ENCODE results near the gene SKIL.
A peak's percentile ranks its signal among the peaks of the same experiment; 100 is the strongest.

The SKIL gene

GRCh38 chr3:170359178-170359704 is 1.7 kb downstream of the SKIL start:
- H3K4me1 ChIP-seq (ENCODE audit: insufficient read depth, low read length): peaks cover 31% of the 10 kb centered on the region
- H3K9ac ChIP-seq (ENCODE audit: low read depth, low read length): peak overlapping the region; percentile 88
- peaks cover 15% of the 10 kb centered on the region; the same call in 1 of the 2 replicates for H3K36me3 ChIP-seq (ENCODE audit: insufficient read depth, low read length)
- no peaks in the 10 kb centered on the region for H3K9me3 ChIP-seq (ENCODE audit: control insufficient read depth, insufficient read depth, low read length)

GRCh38 chr3:170360466-170360865 is 3.0 kb downstream of the SKIL start:
- peak overlapping the region; percentile 21; the same call in 1 of the 2 replicates for H3K9ac ChIP-seq (ENCODE audit: low read depth, low read length)
- peaks cover 15% of the 10 kb centered on the region; the same call in 1 of the 2 replicates for H3K36me3 ChIP-seq (ENCODE audit: insufficient read depth, low read length)
- peaks cover 23% of the 10 kb centered on the region for H3K4me1 ChIP-seq (ENCODE audit: insufficient read depth, low read length)
- H3K9me3 ChIP-seq (ENCODE audit: control insufficient read depth, insufficient read depth, low read length): no peaks in the 10 kb centered on the region

DNA sequence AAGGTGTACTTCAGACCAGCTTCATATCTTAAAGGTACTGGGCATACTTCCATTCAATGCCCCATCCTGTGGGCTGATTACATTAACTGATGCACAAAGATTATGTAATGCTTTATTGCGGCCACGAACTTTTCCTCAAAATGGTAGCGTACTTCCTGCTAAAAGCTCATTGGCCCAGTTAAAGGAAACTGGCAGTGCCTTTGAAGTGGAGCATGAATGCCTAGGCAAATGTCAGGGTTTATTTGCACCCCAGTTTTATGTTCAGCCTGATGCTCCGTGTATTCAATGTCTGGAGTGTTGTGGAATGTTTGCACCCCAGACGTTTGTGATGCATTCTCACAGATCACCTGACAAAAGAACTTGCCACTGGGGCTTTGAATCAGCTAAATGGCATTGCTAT is 3.4 kb downstream of the SKIL start:
- peaks cover 20% of the 10 kb centered on the region; the same call in 1 of the 2 replicates for H3K4me1 ChIP-seq (ENCODE audit: insufficient read depth, low read length)
- H3K9ac ChIP-seq (ENCODE audit: low read depth, low read length): peak overlapping the region; percentile 21; the same call in 1 of the 2 replicates
- H3K36me3 ChIP-seq (ENCODE audit: insufficient read depth, low read length): peaks cover 15% of the 10 kb centered on the region; the same call in 1 of the 2 replicates
- H3K9me3 ChIP-seq (ENCODE audit: control insufficient read depth, insufficient read depth, low read length): no peaks in the 10 kb centered on the region

DNA sequence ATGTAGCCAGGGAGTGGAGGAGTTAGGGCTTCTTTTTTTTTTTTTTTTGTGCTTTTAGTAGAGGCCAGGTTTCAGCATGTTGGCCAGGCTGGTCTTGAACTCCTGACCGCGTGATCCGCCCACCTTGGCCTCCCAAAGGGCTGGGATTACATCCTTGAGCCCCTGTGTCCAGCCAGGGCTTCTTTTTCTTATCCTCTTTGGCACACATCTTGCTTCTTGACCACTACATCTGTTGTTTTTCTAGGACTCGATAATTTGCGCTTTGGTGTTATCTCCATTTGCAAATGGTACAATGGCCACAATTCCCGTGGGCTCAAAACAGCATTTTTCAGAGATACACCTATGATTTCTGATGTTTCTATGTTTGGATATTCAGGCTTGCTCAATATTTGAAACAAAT is 4.2 kb downstream of the SKIL start:
- H3K9ac ChIP-seq (ENCODE audit: low read depth, low read length): peak overlapping the region; percentile 21; the same call in 1 of the 2 replicates
- H3K36me3 ChIP-seq (ENCODE audit: insufficient read depth, low read length): peaks cover 15% of the 10 kb centered on the region; the same call in 1 of the 2 replicates
- peaks cover 20% of the 10 kb centered on the region; the same call in 1 of the 2 replicates for H3K4me1 ChIP-seq (ENCODE audit: insufficient read depth, low read length)
- H3K9me3 ChIP-seq (ENCODE audit: control insufficient read depth, insufficient read depth, low read length): no peaks in the 10 kb centered on the region

GRCh38 chr3:170363471-170363994 is 6.0 kb downstream of the SKIL start:
- no peak overlapping the region for H3K9ac ChIP-seq (ENCODE audit: low read depth, low read length)
- H3K4me1 ChIP-seq (ENCODE audit: insufficient read depth, low read length): peaks cover 20% of the 10 kb centered on the region; the same call in 1 of the 2 replicates
- peaks cover 15% of the 10 kb centered on the region; the same call in 1 of the 2 replicates for H3K36me3 ChIP-seq (ENCODE audit: insufficient read depth, low read length)

DNA sequence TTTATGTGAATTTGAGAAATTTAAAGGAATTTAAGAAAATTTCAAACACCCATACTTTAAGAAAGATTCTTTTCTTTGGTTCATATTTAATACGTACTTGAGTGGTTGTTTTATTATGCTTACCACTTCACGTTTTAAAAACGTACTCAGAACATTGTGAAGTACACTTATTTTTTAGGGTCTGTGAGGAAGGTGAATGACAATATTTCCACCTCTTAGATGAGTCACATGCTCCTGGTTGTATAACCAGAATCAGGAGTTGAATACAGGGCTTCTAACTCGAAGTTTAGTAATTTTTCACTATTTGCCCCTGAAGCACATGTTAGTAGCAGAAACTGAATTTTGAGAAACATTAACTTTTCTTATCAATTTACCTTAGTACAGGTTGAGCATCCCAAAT is 7.5 kb downstream of the SKIL start:
- Histone ChIP-seq H3K9me3 (ENCODE audit: control insufficient read depth, insufficient read depth, low read length) (no peaks in the 10 kb centered on the region), H3K4me1 (ENCODE audit: insufficient read depth, low read length) (peaks cover 23% of the 10 kb centered on the region; the same call in 1 of the 2 replicates), H3K9ac (ENCODE audit: low read depth, low read length) (no peak overlapping the region), H3K36me3 (ENCODE audit: insufficient read depth, low read length) (peaks cover 18% of the 10 kb centered on the region; the same call in 1 of the 2 replicates)

More at GRCh38 chr3:170363471-170363994, 6.0 kb downstream of the SKIL start:
- no peaks in the 10 kb centered on the region for H3K9me3 ChIP-seq (ENCODE audit: control insufficient read depth, insufficient read depth, low read length)

DNA sequence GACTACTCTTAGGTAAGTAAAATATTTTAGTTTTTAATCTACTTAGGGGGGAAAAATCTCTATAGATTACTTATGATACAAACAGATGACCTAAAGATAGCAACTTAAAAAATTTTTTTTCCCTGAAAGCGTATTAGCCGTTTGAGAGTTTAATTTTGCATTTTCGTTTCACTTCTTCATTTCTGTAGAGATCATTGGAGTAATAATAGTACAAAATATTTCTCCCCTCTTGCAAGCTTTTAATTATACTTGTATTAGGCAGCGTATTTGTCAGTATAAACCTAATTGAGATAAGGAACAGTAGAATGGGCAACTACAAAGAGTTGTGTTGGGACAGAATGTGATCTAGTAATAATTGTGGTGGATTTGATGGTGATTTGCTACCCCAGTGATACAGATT is 10.3 kb downstream of the SKIL start:
- 0 out of 2 replicates have a peak, but pooled peaks cover 11% of the 10 kb centered on the region for H3K4me1 ChIP-seq (ENCODE audit: insufficient read depth, low read length)
- peaks cover 6% of the 10 kb centered on the region; the same call in 1 of the 2 replicates for H3K36me3 ChIP-seq (ENCODE audit: insufficient read depth, low read length)
- no peaks in the 10 kb centered on the region for H3K9me3 ChIP-seq (ENCODE audit: control insufficient read depth, insufficient read depth, low read length)
- H3K9ac ChIP-seq (ENCODE audit: low read depth, low read length): no peak overlapping the region

- Histone ChIP-seq H3K9me3 (ENCODE audit: control insufficient read depth, insufficient read depth, low read length) (no peaks in the 10 kb centered on the region), H3K4me1 (ENCODE audit: insufficient read depth, low read length) (0 out of 2 replicates have a peak, but pooled peaks cover 6% of the 10 kb centered on the region), H3K36me3 (ENCODE audit: insufficient read depth, low read length) (peaks cover 3% of the 10 kb centered on the region; the same call in 1 of the 2 replicates), H3K9ac (ENCODE audit: low read depth, low read length) (no peak overlapping the region)
These were observed 11.4 kb downstream of the SKIL start for GRCh38 chr3:170368921-170369320.

GRCh38 chr3:170372190-170372879 is 14.8 kb downstream of the SKIL start:
- 0 out of 2 replicates have a peak, but pooled peaks cover 3% of the 10 kb centered on the region for H3K4me1 ChIP-seq (ENCODE audit: insufficient read depth, low read length)
- peaks cover 3% of the 10 kb centered on the region; the same call in 1 of the 2 replicates for H3K36me3 ChIP-seq (ENCODE audit: insufficient read depth, low read length)

DNA sequence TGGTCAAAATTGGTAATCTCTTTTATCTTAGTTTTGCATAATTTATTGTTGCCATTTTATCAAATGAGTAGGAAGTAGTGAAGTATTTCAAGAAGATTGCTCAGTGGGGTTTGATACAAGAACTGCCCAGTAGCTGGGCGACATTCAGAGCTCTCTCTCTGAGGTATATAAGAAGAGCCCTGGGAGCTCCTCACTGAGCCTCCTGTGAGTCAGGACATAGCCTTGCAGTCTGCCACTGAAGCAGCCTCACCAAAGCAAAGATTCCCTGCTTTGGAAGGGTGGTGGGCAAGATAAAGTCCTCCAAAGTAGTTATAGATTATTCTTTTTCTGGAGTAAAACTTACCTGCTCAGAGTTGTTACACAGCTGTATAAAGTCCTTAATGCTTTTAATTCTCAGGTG is 26.1 kb downstream of the SKIL start:
- peaks cover 17% of the 10 kb centered on the region; the same call in 1 of the 2 replicates for H3K36me3 ChIP-seq (ENCODE audit: insufficient read depth, low read length)
- no peaks in the 10 kb centered on the region for H3K9me3 ChIP-seq (ENCODE audit: control insufficient read depth, insufficient read depth, low read length)
- H3K9ac ChIP-seq (ENCODE audit: low read depth, low read length): no peak overlapping the region
- no peaks in the 10 kb centered on the region for H3K4me1 ChIP-seq (ENCODE audit: insufficient read depth, low read length)

More at GRCh38 chr3:170372190-170372879, 14.8 kb downstream of the SKIL start:
- Histone ChIP-seq H3K9ac (ENCODE audit: low read depth, low read length) (no peak overlapping the region), H3K9me3 (ENCODE audit: control insufficient read depth, insufficient read depth, low read length) (no peaks in the 10 kb centered on the region)

GRCh38 chr3:170386468-170386867 is 29.0 kb downstream of the SKIL start:
- Histone ChIP-seq H3K4me1 (ENCODE audit: insufficient read depth, low read length) (no peaks in the 10 kb centered on the region), H3K9ac (ENCODE audit: low read depth, low read length) (no peak overlapping the region), H3K36me3 (ENCODE audit: insufficient read depth, low read length) (peaks cover 13% of the 10 kb centered on the region), H3K9me3 (ENCODE audit: control insufficient read depth, insufficient read depth, low read length) (no peaks in the 10 kb centered on the region)

DNA sequence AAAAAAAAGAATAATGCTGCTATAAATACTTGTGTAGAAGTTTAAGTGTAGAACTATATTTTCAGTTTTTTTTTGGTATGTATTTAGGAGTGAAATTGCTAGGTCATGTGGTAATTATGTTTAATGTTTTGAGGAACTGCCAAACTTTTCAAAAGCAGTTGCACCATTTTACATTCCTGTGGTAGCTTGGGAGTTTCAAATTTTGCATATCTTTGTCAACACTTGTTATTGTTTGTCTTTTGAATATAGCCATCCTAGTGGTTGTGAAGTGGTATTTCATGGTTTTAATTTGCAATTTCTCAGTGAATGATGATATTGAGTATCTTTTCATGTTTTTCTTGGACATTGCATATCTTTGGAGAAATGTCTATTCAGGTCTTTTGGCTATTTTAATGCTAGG is 30.4 kb downstream of the SKIL start:
- Histone ChIP-seq H3K36me3 (ENCODE audit: insufficient read depth, low read length) (peaks cover 13% of the 10 kb centered on the region), H3K4me1 (ENCODE audit: insufficient read depth, low read length) (no peaks in the 10 kb centered on the region), H3K9ac (ENCODE audit: low read depth, low read length) (no peak overlapping the region), H3K9me3 (ENCODE audit: control insufficient read depth, insufficient read depth, low read length) (no peaks in the 10 kb centered on the region)

DNA sequence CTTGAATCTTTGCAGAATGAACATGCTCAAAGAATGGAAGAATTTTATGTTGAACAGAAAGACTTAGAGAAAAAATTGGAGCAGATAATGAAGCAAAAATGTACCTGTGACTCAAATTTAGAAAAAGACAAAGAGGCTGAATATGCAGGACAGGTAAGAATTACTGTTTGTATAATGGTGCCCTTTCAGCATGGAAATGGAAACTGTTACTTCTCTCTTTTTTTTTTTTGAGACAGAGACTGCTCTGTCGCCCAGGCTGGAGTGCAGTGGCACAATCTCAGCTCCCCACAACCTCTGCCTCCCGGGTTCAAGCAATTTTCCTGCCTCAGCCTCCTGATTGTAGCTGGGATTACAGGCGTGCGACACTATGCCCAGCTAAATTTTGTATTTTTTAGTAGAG is 33.6 kb downstream of the SKIL start:
- no peaks in the 10 kb centered on the region for H3K9me3 ChIP-seq (ENCODE audit: control insufficient read depth, insufficient read depth, low read length)
- no peaks in the 10 kb centered on the region for H3K4me1 ChIP-seq (ENCODE audit: insufficient read depth, low read length)
- peaks cover 8% of the 10 kb centered on the region for H3K36me3 ChIP-seq (ENCODE audit: insufficient read depth, low read length)
- no peak overlapping the region for H3K9ac ChIP-seq (ENCODE audit: low read depth, low read length)

DNA sequence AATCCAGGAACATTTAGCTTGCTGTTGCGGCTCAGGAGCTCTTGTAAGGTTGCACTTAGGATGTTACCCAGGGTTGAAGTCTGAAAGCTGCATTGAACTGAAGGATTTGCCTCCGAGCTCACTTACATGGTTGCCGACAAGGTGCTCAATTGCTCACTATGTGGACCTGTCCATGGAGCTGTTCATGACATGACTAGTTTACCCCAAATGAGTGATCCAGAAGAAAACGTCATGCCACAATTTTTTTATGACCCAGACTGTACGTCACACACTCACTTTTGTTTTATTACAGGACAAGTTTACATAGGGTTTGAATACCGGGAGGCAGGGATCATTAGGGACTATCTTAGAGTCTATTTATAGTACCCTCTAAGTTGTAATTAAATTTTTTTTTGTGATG is 40.2 kb downstream of the SKIL start:
- no peaks in the 10 kb centered on the region for H3K9me3 ChIP-seq (ENCODE audit: control insufficient read depth, insufficient read depth, low read length)
- no peaks in the 10 kb centered on the region for H3K4me1 ChIP-seq (ENCODE audit: insufficient read depth, low read length)
- H3K36me3 ChIP-seq (ENCODE audit: insufficient read depth, low read length): peaks cover 4% of the 10 kb centered on the region; the same call in 1 of the 2 replicates
- H3K9ac ChIP-seq (ENCODE audit: low read depth, low read length): no peak overlapping the region
